HepG2 (cell line): ENCODE measurements around the gene GTPBP6. TPM values are rescaled to one million over a fixed set of nuclear protein-coding genes. Genes with fewer than 3 reads are reported as not detected.

Source experiments
- ATAC-seq: fragments of 200-7000 bp; cut with Tn5 transposase; 3 replicates; pipeline ENCODE4 v1.9.1; 2020; ENCODE audit warnings: mild to moderate bottlenecking, moderate library complexity
- BruUV-seq: library from RNA; stranded (reverse); fragments of 400-500 nt; replicated peaks from 2 replicates; lab custom pipeline; 2021; lab: Mats Ljungman, UMichigan
- CTCF ChIA-PET: fragments of 300-600 bp; formaldehyde crosslinking; extraction: SDS; loops from one replicate; lab custom pipeline; 2021; ENCODE audit warnings: low total read pairs, inconsistent platforms, low intra/inter-chr PET ratio; lab: Yijun Ruan, JAX
- POLR2A ChIA-PET: fragments of 350-600 bp; sonication (Branson Sonifier 250); formaldehyde crosslinking; loops from one replicate; lab custom pipeline; 2020; ENCODE audit warnings: antibody characterized with exemption, inconsistent platforms; lab: Yijun Ruan, JAX
- DNase-seq: peaks from one replicate; pipeline ENCODE4 v3.0.0-alpha.2; 2015; ENCODE audit warnings: low spot score
- FAIRE-seq: peaks from 3 replicates; lab custom pipeline; 2011; peaks lifted over from hg19 to GRCh38; lab: Jason Lieb, UNC
- H2AFZ ChIP-seq: one replicate; pipeline ENCODE4 v1.6.1; 2011; ENCODE audit warnings: low read length, inconsistent platforms
- H3K27ac ChIP-seq: fragments of 300-600 bp; 3 replicates; pipeline ENCODE4 v1.8.0; 2011; ENCODE audit warnings: mixed run types, mild to moderate bottlenecking, mixed read lengths, low read length, inconsistent platforms; ENCODE audit not compliant: insufficient read depth; ENCODE audit errors: extremely low read length
- H3K27me3 ChIP-seq, 2 experiments: fragments of 200-600 bp in 1 of 2; 2 replicates in 1 of 2; 3 replicates in 1 of 2; pipeline versions ENCODE4 v1.6.0 to v1.8.0; 2011; ENCODE audit warnings: low read length in 2 of 2, mild to moderate bottlenecking in 2 of 2, moderate library complexity in 2 of 2, inconsistent platforms in 1 of 2; ENCODE audit not compliant: insufficient read depth in 2 of 2, control insufficient read depth in 1 of 2
- H3K36me3 ChIP-seq, 2 experiments: fragments of 200-600 bp in 1 of 2; replicated peaks in 1 of 2; 2 replicates in 1 of 2; 3 replicates in 1 of 2; pipeline versions ENCODE4 v1.5.1 to v1.8.0; 2011; ENCODE audit warnings: low read length in 2 of 2, inconsistent platforms in 1 of 2; ENCODE audit not compliant: insufficient read depth in 2 of 2, control insufficient read depth in 1 of 2
- H3K4me1 ChIP-seq: 2 replicates; pipeline ENCODE4 v1.5.1; 2012; ENCODE audit warnings: low read length, inconsistent platforms; ENCODE audit not compliant: insufficient read depth
- H3K4me2 ChIP-seq: 2 replicates; pipeline ENCODE4 v1.6.0; 2011; ENCODE audit warnings: low read depth, low read length, inconsistent platforms
- H3K4me3 ChIP-seq, 3 experiments: fragments of 200-600 bp in 1 of 3; sonication (generic), shearing (Covaris generic) in 1 of 3; replicated peaks in 1 of 3; 2 replicates each; pipeline ENCODE4 v1.5.1; 2011 to 2016; ENCODE audit warnings: low read length in 3 of 3, inconsistent platforms in 2 of 3, low read depth in 2 of 3, mild to moderate bottlenecking in 2 of 3, control low read depth in 1 of 3, mixed read lengths in 1 of 3; ENCODE audit not compliant: insufficient read depth in 1 of 3
- H3K79me2 ChIP-seq: one replicate; pipeline ENCODE4 v1.6.1; 2011; ENCODE audit warnings: low read length, inconsistent platforms; ENCODE audit not compliant: insufficient read depth
- H3K9ac ChIP-seq: 2 replicates; pipeline ENCODE4 v1.6.0; 2011; ENCODE audit warnings: mild to moderate bottlenecking, low read depth, low read length, inconsistent platforms; ENCODE audit not compliant: insufficient read depth
- H3K9me3 ChIP-seq: 2 replicates; pipeline ENCODE4 v1.5.1; 2012; ENCODE audit warnings: mild to moderate bottlenecking, low read length
- H4K20me1 ChIP-seq: 2 replicates; pipeline ENCODE4 v1.6.0; 2011; ENCODE audit warnings: inconsistent platforms, mild to moderate bottlenecking, low read length, moderate library complexity; ENCODE audit not compliant: insufficient read depth
- AGO2 ChIP-seq: fragments of 200-400 bp; formaldehyde crosslinking; optimal IDR thresholded peaks from 2 replicates; pipeline ENCODE3; 2017; ENCODE audit warnings: mild to moderate bottlenecking, low read depth, low read length, moderate library complexity
- BCL6 ChIP-seq: IDR thresholded peaks from 2 replicates; pipeline ENCODE4 v1.6.1; 2016; ENCODE audit warnings: missing genetic modification reagents, missing compliant biosample characterization
- KLF15 ChIP-seq: sonication (generic); formaldehyde crosslinking; IDR thresholded peaks from 2 replicates; pipeline ENCODE4 v1.8.1; 2023; ENCODE audit warnings: borderline replicate concordance, mild to moderate bottlenecking, inconsistent platforms, missing genetic modification reagents, mixed read lengths
- MBNL3 ChIP-seq: fragments of 250-450 bp; sonication (Bioruptor Pico); conservative IDR thresholded peaks from 2 replicates; pipeline ENCODE4 v1.8.0; 2022; ENCODE audit warnings: mild to moderate bottlenecking, inconsistent platforms
- MYC ChIP-seq: sonication (generic); formaldehyde crosslinking; IDR thresholded peaks from 2 replicates; pipeline ENCODE4 v1.9.0; 2021; ENCODE audit warnings: missing genetic modification reagents, borderline replicate concordance
- XBP1 ChIP-seq: sonication (generic); formaldehyde crosslinking; IDR thresholded peaks from 2 replicates; pipeline ENCODE4 v1.5.0; 2020; ENCODE audit warnings: missing genetic modification reagents
- ZNF589 ChIP-seq: sonication (generic); formaldehyde crosslinking; conservative IDR thresholded peaks from 2 replicates; pipeline ENCODE4 v1.8.0; 2022; ENCODE audit warnings: mild to moderate bottlenecking, moderate library complexity, missing genetic modification reagents
- WGBS: methylation state at CpG from one replicate; pipeline ENCODE4 v1.1.6; 2017; ENCODE audit warnings: low lambda C conversion rate; 5-methylcytosine and 5-hydroxymethylcytosine counted together
- in situ Hi-C: cut with HindIII; loops from 2 replicates; pipeline ENCODE4 v1.10.0; 2017; ENCODE audit warnings: low pct_unique_long_range_greater_than_20kb; ENCODE audit not compliant: extremely low pct_ligation_motif_present
- intact Hi-C: fragments of 100-400 bp; cut with micrococcal nuclease; formaldehyde crosslinking; loops from one replicate; pipeline ENCODE4 v1.10.0; 2022; ENCODE audit not compliant: unreplicated experiment
- polyA plus RNA-seq, 8 experiments: library from polyadenylated mRNA; depleted of rRNA in 3 of 8; stranded (reverse) in 7 of 8; unstranded in 1 of 8; fragments of >200 nt; fragmentation: Illumina TruSeq in 4 of 8; extraction: Trizol in 4 of 8; gene quantifications; 2 replicates each; pipeline versions ENCODE4 v1.2.1 to v1.2.3, GENCODE V29; 2011 to 2016; ENCODE audit warnings: low read depth in 4 of 8, missing spikeins in 1 of 8, mixed read lengths in 1 of 8; ENCODE audit not compliant: insufficient read depth in 1 of 8
- total RNA-seq, 5 experiments: library from RNA; depleted of rRNA; stranded (reverse); fragments of >200 nt; fragmentation: Illumina TruSeq; extraction: Trizol; gene quantifications; 2 replicates each; pipeline ENCODE4 v1.2.3, GENCODE V29; 2016; ENCODE audit warnings: low read depth in 1 of 5
- TF ChIP-seq, protein P1 (sequence below): sonication (generic); formaldehyde crosslinking; IDR thresholded peaks from 2 replicates; pipeline ENCODE4 v1.4.0; 2020; ENCODE audit warnings: missing genetic modification reagents
- TF ChIP-seq, protein P2 (sequence below): IDR thresholded peaks from 2 replicates; pipeline ENCODE4 v1.6.1; 2012; ENCODE audit warnings: low read length, improper control_type of control experiment
- TF ChIP-seq, protein P3 (sequence below): sonication (generic); formaldehyde crosslinking; IDR thresholded peaks from 2 replicates; pipeline ENCODE4 v1.4.0; 2020; ENCODE audit warnings: mild to moderate bottlenecking, missing genetic modification reagents

The GTPBP6 gene
- total and polyA plus RNA-seq, 2 of the 13 experiments (the other 11 are each of a cell fraction or from before 2014, with no cell fraction given), result 20.2 to 39.6 TPM

DNA sequence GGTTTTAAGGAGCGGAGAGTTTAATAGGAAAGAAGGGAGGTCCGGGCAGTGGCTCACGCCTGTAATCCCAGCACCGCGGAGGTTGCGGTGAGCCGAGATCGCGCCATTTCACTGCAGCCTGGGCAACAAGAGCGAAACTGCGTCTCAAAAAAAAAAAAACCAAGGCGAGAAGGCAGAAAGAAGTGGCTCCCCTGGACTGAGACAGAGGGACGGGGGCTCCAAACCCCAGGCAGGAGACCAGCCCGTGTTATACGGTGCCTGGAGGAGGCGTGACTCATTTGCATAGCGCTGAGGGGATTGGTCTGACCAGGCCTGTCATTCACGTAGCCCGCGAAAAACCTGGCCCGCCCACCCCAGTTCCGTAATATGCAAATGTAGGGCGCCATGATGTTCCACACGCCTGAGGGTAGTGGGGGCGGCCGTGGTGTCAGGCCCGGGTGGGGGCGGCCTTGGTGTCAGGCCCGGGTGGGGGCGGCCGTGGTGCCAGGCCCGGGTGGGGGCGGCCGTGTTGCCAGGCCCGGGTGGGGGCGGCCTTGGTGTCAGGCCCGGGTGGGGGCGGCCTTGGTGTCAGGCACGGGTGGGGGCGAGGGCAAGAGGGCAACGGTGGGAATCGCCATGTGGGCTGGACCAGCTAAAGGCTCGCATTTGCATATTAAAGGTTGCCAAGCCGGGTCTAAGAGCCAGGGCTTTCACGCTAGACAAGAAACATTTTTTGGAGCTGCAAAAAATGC, 35.3 kb downstream of the GTPBP6 start:
- ATAC-seq (no peak), FAIRE-seq (no peak), DNase-seq (no peak)
- Histone ChIP-seq H3K4me2 (peak overlapping the region; percentile 40; the same call in 1 of the 2 replicates), H3K4me3 (no peak overlapping the region; a peak in 1 of 6 replicates), H3K9me3 (no peaks in the 10 kb centered on the region), H3K79me2 (peaks cover 47% of the 10 kb centered on the region), H3K27ac (no peak overlapping the region), H3K27me3 (no peaks in the 10 kb centered on the region; a peak in 1 of 5 replicates), H3K36me3 (peaks cover 24 to 52% of the 10 kb centered on the region in 2 experiments), H3K4me1 (peaks cover 49% of the 10 kb centered on the region), H4K20me1 (peaks cover 57% of the 10 kb centered on the region), H2AFZ (no peak overlapping the region), H3K9ac (no peak overlapping the region)
- BruUV-seq, result no TSS peak
- in situ Hi-C loops (no loop called here), intact Hi-C loops (no loop called here)
- 97% methylated on average over 37 of the region's 45 CpGs for WGBS
- ChIA-PET POLR2A (no interaction called here), CTCF (no interaction called here)
- TF ChIP-seq, protein P1, sequence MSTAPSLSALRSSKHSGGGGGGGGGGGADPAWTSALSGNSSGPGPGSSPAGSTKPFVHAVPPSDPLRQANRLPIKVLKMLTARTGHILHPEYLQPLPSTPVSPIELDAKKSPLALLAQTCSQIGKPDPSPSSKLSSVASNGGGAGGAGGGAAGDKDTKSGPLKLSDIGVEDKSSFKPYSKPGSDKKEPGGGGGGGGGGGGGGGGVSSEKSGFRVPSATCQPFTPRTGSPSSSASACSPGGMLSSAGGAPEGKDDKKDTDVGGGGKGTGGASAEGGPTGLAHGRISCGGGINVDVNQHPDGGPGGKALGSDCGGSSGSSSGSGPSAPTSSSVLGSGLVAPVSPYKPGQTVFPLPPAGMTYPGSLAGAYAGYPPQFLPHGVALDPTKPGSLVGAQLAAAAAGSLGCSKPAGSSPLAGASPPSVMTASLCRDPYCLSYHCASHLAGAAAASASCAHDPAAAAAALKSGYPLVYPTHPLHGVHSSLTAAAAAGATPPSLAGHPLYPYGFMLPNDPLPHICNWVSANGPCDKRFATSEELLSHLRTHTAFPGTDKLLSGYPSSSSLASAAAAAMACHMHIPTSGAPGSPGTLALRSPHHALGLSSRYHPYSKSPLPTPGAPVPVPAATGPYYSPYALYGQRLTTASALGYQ, result no peak
- TF ChIP-seq XBP1 (no peak), KLF15 (CRISPR knock-in tag) (no peak), MBNL3 (CRISPR knock-in tag) (no peak), MYC (no peak), AGO2 (peak; percentile 39), BCL6 (CRISPR knock-in tag) (no peak), ZNF589 (CRISPR knock-in tag) (no peak)
- TF ChIP-seq, protein P2, sequence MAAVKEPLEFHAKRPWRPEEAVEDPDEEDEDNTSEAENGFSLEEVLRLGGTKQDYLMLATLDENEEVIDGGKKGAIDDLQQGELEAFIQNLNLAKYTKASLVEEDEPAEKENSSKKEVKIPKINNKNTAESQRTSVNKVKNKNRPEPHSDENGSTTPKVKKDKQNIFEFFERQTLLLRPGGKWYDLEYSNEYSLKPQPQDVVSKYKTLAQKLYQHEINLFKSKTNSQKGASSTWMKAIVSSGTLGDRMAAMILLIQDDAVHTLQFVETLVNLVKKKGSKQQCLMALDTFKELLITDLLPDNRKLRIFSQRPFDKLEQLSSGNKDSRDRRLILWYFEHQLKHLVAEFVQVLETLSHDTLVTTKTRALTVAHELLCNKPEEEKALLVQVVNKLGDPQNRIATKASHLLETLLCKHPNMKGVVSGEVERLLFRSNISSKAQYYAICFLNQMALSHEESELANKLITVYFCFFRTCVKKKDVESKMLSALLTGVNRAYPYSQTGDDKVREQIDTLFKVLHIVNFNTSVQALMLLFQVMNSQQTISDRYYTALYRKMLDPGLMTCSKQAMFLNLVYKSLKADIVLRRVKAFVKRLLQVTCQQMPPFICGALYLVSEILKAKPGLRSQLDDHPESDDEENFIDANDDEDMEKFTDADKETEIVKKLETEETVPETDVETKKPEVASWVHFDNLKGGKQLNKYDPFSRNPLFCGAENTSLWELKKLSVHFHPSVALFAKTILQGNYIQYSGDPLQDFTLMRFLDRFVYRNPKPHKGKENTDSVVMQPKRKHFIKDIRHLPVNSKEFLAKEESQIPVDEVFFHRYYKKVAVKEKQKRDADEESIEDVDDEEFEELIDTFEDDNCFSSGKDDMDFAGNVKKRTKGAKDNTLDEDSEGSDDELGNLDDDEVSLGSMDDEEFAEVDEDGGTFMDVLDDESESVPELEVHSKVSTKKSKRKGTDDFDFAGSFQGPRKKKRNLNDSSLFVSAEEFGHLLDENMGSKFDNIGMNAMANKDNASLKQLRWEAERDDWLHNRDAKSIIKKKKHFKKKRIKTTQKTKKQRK, result no peak
- TF ChIP-seq, protein P3, sequence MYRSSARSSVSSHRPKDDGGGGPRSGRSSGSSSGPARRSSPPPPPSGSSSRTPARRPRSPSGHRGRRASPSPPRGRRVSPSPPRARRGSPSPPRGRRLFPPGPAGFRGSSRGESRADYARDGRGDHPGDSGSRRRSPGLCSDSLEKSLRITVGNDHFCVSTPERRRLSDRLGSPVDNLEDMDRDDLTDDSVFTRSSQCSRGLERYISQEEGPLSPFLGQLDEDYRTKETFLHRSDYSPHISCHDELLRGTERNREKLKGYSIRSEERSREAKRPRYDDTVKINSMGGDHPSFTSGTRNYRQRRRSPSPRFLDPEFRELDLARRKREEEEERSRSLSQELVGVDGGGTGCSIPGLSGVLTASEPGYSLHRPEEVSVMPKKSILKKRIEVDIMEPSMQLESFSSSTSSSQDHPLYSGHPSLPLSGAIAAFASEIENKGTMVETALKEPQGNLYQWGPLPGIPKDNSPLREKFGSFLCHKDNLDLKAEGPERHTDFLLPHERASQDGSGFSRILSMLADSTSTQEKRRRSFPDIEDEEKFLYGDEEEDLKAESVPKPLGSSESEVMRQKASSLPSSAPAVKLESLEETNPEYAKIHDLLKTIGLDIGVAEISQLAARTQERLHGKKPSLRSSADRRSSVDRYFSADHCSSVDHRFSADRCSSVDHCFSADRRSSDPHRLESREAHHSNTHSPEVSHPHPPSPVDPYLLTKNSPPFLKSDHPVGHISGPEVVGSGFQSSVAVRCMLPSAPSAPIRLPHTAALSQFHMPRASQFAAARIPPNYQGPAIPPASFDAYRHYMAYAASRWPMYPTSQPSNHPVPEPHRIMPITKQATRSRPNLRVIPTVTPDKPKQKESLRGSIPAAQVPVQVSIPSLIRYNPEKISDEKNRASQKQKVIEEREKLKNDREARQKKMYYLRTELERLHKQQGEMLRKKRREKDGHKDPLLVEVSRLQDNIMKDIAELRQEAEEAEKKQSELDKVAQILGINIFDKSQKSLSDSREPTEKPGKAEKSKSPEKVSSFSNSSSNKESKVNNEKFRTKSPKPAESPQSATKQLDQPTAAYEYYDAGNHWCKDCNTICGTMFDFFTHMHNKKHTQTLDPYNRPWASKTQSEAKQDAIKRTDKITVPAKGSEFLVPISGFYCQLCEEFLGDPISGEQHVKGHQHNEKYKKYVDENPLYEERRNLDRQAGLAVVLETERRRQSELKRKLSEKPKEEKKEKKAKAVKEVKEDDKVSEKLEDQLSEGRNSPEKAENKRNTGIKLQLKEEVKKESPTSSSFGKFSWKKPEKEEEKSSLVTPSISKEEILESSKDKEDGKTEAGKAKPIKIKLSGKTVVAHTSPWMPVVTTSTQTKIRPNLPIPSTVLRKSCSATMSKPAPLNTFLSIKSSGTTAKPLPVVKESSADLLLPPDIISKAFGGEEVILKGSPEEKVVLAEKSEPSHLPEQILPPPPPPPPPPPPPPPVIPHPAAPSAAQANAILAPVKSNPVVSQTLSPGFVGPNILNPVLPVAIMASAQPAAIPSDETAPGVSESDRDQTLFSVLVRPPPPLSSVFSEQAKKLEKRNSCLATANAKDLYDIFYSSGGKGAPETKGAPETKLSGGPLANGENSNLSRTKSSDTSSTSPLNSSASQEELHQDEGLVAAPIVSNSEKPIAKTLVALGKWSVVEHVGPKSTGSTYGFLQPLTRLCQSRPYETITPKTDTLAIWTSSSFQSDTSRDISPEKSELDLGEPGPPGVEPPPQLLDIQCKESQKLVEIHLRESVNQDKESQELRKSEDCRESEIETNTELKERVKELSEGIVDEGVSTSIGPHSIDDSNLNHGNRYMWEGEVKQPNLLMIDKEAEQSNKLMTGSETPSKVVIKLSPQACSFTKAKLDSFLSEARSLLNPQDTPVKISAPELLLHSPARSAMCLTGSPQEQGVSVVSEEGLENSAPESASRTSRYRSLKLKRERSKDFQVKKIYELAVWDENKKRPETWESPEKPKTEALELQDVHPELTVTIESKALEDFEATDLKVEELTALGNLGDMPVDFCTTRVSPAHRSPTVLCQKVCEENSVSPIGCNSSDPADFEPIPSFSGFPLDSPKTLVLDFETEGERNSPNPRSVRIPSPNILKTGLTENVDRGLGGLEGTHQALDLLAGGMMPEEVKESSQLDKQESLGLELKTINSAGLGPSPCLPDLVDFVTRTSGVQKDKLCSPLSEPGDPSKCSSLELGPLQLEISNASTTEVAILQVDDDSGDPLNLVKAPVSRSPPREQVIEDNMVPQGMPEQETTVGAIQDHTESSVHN (CRISPR knock-in tag), result no peak
